HG02759 (cell line): ENCODE results near the gene CRB2.

Experiments
- ATAC-seq: cut with Tn5 transposase; IDR thresholded peaks from one replicate; pipeline ENCODE4 v1.9.1; 2021; ENCODE audit warnings: mild to moderate bottlenecking, moderate library complexity; ENCODE audit not compliant: unreplicated experiment

CRB2 gene

DNA sequence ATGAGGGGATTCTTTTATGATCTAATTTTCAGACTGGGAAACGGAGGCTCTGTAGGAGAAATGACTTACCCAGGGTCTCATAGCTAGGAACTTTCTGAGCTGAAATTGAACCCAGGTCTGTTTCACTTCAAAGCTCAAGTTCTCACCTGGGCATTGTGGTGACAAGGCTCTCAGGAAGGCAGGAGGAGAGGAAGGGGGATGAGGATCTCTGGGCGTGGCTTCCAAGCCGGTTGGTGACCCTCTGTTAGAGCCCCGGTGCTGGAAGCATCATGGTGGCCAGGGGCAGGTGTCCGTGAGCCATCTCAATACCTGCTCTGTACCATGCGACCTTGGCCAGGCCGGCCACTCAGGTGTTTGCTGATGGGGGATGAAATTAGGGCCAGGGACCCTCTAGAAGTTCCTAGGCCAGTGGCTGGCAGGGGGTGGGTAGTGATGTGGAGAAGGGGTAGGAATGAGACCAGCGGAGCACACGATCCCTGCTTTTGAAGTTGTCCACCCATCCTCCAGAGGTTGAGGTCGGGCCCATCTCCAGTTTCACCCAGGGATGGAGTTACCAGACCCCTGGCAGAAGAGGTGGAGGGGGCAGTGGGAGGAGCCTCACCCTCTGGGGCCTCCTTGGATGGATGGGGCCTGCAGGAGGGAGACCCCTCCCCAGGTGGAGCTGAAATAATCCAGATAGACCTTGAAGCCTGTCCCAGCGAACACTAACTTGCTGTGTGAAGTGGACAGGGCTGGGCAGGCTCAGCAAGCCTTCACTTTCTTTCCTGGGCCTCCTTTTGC, 5.9 kb downstream of the CRB2 start:
- ATAC-seq, result no peak

DNA sequence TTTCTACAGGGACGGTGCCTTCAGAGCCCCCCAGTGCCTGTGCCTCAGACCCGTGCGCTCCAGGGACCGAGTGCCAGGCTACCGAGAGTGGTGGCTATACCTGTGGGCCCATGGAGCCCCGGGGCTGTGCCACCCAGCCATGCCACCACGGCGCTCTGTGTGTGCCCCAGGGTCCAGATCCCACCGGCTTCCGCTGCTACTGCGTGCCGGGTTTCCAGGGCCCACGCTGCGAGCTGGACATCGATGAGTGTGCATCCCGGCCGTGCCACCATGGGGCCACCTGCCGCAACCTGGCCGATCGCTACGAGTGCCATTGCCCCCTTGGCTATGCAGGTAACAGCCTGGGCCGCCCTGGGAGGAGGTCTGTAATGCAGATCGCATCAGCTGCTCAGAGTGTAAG, 6.9 kb downstream of the CRB2 start:
- no peak for ATAC-seq

DNA sequence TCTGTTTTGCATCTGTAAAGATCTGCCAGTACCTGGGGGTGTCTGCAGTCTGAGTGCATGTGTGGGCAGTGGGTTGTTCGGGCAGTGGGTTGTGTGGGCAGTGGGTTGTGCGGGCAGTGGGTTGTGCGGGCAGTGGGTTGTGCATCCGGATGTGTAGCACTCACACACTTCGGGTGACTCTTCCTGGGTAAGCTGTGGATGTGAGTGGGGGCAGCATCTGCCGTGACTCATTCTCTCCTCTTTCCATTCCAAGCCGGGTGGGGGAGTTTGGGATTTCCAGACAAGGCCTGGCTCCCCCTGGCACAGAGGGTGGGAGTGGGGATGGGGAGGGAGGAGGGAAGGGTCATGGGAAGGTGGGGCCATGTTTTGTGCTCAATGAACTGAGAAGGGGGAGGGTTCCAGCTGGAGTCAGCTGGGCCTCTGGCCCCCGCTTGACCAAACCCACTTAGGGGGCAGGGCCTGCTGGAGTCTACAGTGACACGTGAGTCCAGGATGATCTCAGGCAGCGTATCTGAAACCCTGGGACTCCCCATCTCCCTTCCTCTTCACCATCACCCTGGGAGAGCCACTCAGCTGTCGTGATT, 8.3 kb downstream of the CRB2 start:
- no peak for ATAC-seq

DNA sequence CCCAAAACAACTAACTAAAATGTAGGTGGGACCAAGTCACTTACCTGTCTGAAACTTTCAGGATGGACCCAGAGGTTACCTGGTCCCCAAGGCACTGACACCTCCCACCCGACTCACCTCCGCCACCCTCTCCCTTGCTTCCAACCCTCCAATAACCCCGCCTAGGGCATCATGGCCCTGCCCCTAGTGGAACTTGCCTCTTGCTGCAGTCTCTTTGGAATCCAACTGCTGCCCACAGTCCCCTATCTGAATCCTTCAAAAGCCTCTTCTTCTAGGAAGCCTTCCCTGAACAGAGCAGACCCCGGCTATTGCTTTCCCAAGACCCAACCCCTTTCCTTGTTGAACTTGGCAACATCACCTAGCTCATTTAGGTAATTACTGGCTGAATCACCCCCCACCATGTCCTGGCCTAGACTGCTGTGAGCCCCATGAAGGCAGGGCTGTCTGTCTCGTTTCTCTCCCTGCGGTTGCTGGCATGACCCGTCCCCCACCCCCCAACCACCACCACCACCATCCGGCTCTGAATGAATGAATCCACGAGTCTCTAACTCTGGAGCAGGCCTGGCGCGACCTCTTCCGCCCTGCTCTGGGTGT, 9.4 kb downstream of the CRB2 start:
- no peak for ATAC-seq

DNA sequence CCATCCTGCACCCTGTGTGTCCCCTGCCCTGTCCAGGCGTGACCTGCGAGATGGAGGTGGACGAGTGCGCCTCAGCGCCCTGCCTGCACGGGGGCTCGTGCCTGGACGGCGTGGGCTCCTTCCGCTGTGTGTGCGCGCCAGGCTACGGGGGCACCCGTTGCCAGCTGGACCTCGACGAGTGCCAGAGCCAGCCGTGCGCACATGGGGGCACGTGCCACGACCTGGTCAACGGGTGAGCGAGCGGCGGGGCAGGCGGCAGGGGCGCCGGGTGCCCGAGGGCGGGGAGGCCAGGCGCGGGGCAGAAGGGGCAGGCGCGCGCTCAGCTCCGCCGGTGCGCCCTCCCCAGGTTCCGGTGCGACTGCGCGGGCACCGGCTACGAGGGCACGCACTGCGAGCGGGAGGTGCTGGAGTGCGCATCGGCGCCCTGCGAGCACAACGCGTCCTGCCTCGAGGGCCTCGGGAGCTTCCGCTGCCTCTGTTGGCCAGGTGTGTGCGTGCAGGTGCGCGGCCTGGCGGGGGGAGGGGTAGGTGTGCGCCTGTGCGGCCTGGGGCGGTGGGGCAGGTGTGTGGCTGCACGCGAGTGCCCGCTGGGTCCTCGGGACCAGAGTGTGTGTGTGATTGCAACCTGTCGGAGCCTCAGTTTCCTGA, 10.0 kb downstream of the CRB2 start:
- ATAC-seq, result no peak

DNA sequence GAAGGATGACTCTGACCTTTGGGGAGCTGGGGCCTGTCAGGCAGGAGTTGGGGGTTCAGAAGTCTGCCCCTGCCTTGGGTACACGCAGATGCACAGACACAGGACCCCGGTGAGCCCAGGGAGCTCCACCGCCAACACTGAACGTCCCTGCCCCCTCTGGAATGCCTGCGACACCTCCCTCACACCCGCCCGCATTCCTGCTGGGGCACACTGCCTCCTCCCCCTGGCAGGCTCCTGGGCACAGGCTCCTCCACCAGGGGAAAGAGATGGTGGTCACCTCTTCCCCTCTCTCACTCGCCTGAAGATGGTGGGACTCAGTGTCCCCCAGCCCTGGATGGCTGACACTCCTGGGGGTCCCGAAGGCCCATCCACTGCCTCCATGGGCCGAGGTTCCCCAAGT, 12.0 kb downstream of the CRB2 start:
- ATAC-seq, result no peak

DNA sequence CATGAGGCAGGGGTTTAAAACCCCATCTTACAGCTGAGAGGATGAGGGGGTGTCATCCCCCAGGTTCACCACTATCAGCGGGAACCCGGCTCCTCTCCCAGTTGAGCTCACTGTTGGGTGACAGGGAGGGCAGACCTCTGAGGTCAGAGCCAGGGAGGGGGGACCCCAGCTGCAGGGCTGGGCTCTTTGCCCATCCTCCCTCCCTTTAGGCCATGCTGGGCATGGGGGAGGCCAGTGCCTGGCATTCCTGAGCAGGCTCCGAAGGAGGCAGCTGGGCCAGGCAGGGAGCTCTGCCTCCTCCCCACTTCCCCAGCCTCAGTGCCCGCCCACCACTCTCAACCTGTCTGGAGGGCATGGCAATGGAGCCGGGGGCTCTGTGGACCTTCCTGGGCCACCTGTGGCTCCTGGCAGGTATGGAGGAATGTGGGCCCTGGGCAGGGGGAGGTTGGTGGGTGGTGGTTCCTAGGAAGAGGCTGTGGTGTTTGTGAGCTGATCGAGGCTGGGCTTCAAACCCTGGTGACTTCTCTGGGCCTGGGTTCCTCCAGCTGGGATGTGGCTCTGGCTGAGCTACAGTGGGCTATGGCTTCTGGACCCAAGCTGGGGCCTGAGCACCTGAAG, 12.6 kb downstream of the CRB2 start:
- no peak for ATAC-seq

DNA sequence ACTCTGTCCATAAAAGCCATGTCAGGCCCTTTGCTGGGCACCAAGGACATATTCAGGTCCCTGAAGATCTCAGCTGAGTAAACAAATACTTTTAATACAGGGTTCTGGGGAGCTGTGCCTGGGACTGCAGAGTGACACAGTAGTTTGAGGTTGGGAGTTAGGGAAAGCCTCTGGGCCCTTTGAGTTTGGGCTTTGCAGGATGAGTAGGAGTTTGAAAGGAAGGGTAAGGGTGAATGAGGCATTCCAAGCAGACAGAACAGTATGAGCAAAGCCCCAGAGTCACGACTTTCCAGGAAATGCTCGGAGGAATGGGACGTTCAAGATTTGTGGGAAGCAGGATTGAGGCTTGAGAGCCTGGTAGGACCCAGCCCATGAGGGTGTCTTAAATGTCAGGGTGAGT, 13.3 kb downstream of the CRB2 start:
- no peak for ATAC-seq

DNA sequence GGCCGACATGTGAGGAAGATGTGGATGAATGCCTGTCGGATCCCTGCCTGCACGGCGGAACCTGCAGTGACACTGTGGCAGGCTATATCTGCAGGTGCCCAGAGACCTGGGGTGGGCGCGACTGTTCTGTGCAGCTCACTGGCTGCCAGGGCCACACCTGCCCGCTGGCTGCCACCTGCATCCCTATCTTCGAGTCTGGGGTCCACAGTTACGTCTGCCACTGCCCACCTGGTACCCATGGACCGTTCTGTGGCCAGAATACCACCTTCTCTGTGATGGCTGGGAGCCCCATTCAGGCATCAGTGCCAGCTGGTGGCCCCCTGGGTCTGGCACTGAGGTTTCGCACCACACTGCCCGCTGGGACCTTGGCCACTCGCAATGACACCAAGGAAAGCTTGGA, 14.1 kb downstream of the CRB2 start:
- ATAC-seq, result no peak

DNA sequence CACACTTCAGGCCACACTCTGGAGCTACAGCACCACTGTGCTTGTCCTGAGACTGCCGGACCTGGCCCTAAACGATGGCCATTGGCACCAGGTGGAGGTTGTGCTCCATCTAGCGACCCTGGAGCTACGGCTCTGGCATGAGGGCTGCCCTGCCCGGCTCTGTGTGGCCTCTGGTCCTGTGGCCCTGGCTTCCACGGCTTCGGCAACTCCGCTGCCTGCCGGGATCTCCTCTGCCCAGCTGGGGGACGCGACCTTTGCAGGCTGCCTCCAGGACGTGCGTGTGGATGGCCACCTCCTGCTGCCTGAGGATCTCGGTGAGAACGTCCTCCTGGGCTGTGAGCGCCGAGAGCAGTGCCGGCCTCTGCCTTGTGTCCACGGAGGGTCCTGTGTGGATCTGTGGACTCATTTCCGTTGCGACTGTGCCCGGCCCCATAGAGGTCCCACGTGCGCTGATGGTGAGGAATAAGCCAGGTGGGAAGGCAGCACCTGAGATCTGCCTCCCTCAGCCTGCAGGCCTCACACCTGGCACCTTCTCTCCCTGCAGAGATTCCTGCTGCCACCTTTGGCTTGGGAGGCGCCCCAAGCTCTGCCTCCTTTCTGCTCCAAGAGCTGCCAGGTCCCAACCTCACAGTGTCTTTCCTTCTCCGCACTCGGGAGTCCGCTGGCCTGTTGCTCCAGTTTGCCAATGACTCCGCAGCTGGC, 14.7 kb downstream of the CRB2 start:
- no peak for ATAC-seq

DNA sequence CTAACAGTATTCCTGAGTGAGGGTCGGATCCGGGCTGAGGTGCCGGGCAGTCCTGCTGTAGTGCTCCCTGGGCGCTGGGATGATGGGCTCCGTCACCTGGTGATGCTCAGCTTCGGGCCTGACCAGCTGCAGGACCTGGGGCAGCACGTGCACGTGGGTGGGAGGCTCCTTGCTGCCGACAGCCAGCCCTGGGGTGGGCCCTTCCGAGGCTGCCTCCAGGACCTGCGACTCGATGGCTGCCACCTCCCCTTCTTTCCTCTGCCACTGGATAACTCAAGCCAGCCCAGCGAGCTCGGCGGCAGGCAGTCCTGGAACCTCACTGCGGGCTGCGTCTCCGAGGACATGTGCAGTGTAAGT, 15.2 kb downstream of the CRB2 start:
- ATAC-seq, result no peak

DNA sequence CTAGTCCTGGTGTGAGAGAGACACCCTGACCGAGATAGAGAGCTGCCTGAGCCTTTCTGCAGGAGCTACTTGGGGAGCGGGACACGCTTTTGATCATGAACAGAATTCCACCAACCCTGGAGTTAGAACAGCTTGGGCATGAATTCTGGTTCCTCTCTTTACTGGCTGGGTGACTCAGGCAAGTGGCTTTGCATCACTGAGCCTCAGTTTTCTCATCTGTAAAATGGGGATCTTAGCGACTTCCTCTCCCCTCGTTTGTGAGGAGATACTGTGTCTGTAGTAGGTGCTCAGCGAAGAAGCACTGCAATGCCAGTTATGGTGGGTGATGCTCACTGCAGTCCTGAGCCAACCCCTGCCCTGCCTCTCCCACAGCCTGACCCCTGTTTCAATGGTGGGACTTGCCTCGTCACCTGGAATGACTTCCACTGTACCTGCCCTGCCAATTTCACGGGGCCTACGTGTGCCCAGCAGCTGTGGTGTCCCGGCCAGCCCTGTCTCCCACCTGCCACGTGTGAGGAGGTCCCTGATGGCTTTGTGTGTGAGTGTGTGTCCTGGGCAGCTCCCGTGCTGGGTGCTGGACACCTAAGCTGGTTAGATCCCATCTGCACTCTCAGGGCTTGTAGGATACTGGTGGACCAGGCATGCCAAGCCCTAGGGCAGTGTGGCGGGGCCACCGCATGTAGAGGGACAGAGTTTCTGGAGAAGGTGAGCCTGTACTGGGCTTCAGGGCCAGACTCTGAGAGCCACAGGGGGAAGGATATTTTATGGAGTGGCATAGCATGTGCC, 16.0 kb downstream of the CRB2 start:
- ATAC-seq, result no peak

DNA sequence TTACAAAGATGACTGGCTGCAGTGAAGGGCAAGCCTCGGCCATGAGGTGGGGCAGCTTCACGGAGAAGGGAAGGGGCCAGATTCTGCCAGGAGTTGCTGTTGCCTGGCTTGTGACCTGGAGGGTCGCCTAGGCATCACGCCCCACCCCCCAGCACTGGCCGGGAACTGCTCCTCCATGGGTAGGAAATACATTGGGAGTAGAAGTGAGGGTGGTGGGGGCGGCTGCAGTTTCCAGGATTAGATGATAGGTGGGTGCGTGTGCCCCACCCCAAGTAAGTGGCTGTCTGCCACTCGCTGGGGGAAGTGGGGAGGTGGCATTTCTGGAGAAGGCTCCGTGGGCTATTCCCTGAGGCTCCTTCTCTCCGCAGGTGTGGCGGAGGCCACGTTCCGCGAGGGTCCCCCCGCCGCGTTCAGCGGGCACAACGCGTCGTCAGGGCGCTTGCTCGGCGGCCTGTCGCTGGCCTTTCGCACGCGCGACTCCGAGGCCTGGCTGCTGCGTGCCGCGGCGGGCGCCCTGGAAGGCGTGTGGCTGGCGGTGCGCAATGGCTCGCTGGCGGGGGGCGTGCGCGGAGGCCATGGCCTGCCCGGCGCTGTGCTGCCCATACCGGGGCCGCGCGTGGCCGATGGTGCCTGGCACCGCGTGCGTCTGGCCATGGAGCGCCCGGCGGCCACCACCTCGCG, 16.9 kb downstream of the CRB2 start:
- ATAC-seq, result no peak

DNA sequence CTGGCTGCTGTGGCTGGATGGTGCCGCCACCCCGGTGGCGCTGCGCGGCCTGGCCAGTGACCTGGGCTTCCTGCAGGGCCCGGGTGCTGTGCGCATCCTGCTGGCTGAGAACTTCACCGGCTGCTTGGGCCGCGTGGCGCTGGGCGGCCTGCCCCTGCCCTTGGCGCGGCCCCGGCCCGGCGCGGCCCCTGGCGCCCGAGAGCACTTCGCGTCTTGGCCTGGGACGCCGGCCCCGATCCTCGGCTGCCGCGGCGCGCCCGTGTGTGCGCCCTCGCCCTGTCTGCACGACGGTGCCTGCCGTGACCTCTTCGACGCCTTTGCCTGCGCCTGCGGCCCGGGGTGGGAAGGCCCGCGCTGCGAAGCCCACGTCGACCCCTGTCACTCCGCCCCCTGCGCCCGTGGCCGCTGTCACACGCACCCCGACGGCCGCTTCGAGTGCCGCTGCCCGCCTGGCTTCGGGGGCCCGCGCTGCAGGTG, 17.5 kb downstream of the CRB2 start:
- ATAC-seq, result no peak

DNA sequence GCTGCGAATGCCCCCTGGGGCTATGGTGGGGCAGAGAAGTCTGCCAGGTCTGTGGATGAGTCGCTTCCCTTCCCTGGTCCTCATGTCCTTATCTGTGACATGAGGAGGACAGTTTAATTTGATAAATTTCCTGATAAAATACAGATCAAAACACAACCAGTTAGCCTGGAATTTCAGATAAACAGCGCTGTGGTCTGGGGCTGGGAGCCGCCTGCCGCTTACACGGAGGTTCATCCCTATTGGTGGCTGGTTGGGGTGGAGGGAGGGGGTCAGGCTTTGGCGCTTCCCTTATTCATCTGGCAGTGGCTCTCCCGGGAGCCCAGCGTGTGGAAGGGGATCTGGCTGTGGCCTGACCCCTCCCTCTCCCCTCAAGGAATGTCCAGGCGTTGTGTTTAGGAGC, 17.9 kb downstream of the CRB2 start:
- ATAC-seq, result no peak

DNA sequence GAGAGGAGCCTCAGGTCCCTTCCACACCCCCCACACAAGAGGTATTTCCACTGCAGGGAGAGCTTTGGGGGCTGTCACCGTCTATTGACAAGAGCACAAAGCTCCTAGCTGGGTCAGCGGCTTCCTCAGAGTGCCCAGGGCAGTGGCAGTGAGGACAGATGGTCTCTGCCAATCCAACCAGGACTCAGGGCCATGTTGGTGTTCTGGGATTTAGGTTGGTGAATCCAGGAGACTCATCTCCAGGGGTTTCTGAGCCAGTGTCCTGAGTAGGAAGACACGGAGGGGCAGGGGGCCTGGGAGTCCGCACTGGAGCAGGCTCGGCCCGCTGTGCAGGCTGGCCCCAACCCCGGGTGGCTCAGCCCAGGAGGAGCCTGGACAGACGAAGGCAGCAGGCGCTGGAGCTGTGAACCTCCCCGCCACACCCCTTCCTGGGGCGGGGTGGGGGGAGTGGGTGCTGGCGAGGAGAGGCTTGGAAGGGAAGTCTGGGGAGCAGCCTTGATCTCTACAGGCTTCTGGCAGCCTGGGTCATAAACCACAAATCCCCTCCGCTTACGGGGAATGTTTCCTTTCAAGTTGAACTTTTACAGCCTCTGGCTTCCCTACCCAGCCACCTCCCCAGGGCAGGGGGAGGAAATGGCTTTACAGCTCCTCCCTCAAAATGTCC, 19.6 kb downstream of the CRB2 start:
- ATAC-seq, result no peak

DNA sequence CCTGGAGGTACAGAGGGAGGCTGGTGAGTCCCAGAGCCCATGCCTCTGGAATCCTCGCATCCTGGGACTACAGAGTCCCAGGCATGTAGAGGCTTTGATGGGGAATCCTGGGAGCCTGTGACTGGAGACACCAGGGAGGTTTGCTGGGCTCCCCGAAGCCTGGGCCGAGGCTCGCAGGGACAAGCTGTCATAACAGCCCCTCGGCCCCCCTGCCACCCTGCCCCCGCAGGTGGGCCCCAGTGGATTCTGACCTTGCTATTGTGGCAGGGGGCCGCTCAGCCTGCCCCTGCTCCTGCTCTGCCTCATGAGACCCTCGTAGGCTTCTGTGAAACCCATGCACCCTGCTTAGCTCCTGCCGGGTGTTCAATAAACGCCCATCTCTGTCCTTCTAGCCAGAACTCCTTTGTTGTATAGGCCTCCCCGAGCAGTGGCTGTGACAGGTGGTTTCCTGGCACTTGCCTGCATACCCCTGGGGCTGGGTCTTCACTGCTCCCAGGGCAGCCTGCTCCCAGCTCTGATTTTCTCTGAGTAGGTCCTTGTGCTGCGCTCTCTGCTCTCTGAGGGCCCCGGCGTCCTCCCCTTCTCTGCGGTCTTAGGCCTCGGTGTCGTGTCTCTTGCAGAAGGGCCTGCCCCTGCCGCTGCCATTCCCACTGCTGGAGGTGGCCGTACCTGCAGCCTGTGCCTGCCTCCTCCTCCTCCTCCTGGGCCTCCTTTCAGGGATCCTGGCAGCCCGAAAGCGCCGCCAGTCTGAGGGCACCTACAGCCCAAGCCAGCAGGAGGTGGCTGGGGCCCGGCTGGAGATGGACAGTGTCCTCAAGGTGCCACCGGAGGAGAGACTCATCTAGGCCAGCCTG, 20.4 kb downstream of the CRB2 start:
- ATAC-seq, result no peak
